CD4-positive, alpha-beta T cell treated with Interleukin-1 beta for 1 hour (primary cell): ENCODE results near the gene RFX7.

Experiments
- DNase-seq, 2 donors: peaks; one replicate each; pipeline ENCODE4 v3.0.0-alpha.2; 2020 to 2022

Gene RFX7

DNA sequence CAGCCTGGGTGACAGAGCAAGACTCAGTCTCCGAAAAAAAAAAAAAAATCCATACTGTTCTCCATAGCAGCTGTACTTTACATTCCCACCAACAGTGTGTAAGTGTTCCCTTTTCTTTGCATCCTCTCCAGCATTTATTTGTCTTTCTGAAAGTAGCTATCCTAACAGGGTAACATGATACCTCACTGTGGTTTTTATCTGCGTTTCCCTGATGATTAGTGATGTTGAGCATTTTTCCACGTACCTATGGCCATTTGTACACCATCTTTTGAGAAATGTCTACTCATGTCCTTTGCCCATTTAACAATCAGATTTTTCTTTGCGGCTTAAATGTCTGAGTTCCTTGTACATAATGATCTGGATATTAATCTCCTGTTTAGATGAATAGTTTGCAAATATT lies 119.3 kb downstream of the RFX7 start:
- DNase-seq, result no peak

DNA sequence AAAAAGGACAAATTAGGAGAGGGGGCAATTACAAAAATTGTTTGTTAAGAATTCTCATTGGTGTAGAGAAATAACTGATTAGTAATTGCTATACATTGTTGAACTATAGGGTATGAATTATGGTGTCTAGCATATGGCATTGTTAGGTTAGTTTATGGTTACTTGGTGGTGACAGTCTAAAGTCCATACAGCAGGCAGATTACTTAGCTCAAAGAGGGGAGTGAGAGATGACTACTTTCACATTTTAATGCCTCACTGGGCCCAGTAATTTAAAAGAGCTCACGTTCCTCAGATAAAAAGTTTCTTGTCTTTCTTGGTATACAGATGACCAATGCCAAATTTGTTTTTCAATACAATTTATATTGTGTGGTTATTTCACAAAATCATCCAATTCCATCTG lies 137.8 kb downstream of the RFX7 start:
- DNase-seq, result no peak

DNA sequence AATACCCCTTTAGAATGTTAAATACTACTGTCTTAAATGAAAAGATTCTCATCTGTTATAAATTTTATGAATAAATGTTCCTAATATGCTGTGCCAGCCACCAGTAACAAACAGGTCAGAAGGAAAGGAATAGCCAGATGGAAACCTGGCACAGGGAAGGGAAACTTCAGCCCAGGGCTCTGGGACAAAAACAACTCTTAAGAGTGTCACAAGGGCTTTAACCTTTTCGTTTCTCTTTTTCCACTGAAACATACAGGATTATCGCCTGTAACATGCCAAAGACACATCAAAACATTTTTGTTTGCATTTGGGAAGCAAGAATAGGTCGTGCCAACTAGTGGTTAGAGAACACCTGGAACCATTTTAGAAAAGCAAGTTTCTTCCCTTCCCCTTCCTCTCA lies 141.2 kb downstream of the RFX7 start:
- no peak for DNase-seq

DNA sequence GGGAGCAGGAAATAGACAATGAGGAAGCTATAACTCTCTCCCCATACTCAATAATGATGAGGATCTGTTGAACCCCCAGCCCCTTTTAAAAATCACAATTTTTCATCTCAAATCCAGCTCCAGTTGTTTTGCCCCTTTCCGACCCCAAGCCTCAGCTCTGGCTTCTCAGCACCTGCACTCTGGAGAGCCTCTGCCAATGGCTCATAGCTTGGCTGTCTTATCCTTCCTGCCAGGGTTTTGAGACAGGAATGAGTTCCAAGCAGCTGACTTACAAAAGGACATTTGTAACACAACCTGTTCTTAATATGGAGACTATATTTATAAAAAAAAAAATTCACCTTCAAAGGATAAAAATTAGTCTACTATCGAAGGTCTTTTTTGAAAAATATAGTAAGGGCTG lies 144.4 kb downstream of the RFX7 start:
- DNase-seq, result no peak

DNA sequence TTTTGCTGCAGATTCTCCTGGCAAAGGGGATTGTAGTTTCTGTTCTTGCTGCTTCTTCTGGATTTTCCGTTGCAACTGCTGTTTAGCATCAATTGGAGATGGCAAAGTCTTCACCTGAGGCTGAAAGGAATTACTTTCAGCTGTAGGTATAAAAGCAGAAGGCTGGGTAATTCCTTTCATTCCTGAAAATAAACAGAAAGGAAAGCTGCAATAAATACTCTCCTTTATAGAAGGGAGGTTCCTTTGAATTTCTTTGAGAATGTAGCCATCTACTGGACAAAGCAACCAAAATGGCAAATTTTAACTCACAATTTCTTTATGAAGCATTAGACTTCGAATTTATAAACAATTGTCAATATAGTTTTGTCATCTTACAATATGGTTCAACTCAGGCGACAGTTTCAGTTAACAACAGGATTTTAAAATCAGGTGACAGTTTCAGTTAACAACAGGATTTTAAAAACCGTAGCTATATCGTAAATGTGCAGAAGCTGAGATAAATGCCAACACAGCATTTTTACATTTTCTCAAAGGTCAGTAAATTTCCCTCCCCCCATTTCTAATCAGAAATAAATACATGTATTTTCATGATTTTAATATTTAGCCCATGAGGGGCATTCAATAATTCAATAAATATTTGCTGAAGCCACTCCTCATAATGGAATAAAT lies 145.3 kb downstream of the RFX7 start:
- DNase-seq, result no peak

DNA sequence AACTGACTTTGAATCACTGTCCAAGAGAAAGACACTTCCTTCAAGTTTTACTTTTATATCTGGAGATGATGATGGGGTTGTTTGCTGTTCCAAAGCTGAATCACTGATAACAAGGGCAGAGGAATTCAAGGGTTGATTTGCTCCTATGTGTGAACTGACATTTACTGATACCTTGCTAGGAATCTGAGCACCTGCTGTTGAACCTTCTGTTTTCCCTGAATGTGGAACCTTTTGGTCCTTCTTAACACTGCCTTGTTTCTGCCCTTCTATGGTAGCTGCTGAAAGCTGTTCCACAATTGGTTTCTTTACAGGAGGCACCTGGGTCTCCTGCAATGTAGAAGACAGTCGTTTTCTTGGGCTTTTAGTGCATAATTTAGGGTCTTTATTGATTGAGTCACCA lies 148.3 kb downstream of the RFX7 start:
- no peak for DNase-seq

DNA sequence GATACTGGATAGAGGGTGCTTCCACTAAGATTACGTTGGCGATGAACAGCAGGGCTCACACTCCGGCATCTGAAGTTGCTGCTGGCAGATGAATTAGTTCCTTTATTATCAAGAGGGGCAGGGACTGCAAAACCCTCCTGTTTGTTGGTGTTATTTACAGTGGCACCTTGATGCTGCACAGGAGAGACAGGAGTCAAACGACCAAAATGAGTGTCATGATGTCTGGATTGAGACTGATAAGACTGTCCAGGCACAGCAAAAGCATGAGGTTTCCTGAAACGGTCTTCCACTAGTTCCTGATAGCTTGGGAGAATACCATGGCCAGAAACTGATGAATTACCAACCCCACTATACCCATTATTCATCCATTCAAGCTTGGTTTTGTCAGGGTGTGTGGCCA lies 149.5 kb downstream of the RFX7 start:
- DNase-seq, result no peak

DNA sequence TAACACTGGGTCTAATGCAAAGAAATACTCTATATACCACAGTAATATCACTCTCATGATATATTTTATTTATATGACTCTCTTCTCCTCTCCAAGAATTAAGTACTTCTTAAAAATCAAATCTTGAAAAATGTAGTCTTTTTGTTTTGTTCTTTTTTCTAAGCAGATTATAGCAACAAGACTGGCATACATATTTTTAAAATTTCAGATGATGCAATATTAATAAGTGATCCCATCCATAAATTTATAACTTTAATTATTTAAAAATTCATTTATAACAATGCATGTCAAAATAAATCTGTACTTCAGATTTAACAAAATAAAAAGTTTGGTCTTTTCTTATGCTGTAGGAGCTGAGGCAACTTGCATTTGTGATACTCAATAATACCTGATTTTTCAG lies 155.3 kb downstream of the RFX7 start:
- no peak for DNase-seq

DNA sequence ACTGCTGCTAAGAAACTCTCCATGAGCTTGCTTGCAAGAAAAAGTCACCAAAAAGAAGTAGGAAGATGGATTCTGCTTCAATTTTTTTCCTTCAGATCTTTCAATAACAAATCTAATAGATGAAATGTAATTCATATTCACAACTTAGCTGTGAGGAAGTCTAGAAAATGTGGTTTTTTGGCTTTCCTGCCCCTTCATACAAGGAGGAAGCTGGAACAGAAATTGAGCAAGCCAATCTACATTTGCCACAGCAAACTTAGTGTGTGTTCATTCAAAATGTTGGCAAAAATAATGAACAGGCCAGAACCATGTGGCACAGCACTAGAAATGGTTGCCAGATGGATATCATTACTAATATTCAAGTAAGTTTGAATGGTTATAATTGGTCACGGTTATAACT lies 157.1 kb downstream of the RFX7 start:
- no peak for DNase-seq

DNA sequence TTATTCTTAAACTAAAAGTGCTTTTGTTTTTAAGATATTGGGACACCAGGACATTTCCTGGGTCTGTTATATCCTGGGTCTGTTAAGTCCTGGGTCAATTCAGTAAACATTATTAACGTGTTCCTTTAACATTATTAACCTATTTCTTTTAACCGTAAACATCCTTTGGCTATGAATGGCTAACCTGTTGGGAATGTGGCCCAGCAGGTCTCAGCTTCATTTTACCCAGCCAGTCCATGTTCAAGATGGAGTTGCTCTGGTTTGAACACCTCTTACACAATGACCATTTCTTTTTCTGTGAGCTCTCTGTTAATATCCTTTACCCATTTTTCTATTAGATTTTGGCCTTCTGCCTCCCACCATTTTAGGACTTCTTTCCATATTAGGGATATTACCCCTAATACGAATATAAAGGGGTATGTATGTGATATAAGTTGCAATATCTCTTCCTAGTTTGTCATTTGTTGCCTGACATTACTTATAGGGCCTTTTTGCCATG lies 161.4 kb downstream of the RFX7 start:
- DNase-seq, result no peak

DNA sequence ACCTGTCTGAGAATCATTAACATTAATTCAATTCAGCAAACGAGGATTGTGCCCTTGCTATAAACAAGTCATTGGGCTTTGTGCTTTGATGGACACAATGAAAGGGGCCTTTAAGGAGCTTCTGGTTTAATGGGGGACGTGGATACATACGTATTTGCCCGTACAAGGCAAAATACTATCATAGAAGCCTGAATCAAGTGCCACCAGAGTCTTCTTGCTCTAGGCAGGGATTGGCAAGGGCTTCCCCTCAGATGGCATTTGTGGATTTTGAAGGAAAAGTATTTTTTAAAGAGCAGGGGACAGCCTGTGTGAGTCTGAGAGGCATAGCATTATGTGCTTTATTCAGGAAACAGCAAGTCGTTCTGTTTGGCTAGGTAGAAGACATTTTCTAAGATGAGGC lies 166.6 kb downstream of the RFX7 start:
- no peak for DNase-seq

DNA sequence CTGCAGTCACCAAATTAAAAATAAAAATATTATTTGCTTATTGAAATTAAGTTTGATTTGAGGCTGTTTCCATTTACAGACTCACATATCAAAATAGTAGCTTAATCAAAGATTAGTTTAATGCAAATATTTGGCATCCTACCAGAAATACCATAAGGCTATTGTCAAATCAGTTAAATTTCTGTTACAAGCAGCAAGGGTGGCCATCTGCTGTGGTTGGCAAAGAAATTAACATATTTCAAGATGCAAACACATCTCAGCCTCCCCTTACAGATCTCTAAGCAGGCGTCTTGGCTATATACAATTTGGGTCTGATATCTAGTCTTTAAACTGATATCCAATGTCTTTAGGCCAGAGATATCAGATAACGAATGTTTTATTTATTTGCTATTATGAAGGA lies 167.0 kb downstream of the RFX7 start:
- no peak for DNase-seq

DNA sequence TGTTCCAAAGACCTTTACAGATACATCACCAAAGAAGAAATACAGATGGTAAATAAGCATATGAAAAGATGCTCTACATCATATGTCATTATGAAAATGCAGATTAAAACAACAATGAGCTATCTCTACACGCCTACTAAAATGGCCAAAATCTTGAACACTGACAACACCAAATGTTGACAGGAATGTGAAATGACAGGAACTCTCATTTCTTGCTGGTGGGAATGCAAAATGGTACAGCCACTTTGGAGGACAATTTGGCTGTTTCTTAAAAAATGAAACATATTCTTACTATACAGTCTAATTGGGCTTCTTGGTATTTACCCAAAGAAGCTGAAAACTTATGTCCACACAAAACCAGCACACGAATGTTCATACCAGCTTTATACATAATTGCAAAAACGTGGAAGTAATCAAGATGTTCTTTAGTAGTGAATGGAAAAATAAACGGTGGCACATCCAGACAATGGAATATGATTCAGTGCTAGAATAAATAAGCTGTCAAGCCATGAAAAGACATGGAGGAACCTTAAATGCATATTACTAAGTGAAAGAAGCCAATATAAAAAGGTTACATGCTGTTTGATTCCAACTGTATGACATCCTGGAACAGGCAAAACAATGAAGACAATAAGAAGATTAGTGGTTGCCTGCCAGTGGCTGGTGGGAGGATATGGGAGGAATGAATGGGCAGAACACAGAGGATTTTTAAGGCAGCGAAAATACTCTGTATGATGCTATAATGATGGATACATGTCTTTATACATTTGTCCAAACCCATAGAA lies 169.0 kb downstream of the RFX7 start:
- no peak for DNase-seq

DNA sequence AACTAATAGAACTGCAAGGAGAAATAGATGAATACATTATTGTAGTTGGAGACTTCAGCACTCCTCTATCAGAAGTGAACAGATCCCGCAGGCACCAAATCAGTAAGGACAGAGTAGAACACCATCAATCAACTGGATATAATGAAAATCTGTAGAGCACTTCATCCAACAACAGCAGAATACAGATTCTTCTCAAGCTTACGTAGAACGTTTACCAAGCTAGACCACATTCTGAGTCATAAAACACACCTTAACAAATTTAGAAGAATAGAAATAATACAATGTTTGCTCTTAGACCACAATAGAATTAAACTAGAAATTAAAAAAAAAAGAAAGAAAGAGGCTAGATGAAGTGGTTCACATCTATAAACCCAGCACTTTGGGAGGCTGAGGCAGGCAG lies 179.5 kb downstream of the RFX7 start:
- DNase-seq, result no peak

DNA sequence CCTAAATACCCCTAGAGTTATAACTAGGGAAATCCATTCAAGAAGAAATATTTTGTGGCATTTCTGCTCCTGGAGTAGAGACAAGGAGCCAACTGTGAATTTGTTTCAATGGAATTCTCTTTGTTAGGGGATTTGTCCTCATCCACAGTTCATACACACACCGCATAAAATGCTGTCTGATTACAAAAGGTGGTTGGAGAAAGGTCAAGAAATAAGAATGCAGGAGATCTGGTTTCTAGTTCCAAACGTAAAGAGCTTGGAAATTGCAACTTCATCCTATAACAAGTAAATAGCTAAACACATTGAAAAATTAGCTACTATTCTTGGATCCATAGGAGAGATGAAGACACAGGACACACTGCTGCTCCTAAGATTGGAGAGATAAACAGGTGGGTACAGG lies 184.0 kb downstream of the RFX7 start:
- no peak for DNase-seq

DNA sequence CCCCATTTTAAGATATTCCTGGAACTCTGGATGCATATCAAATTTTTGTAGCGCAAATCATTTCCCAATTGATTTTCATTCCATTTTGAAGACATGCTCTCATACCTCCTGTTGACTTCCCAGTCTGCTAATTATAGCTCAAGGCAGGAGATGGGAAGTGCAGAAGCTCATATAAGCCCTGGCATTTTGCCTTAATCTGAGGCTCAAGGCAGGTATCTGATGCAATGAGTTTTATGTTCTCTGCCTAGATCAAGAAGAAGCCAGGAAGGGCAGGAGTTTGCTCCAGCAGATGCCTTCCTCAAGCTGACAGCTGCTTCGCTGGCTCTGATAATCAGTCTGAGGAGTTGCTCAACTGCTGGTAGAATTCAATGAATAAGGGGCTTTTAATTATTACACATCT lies 184.7 kb downstream of the RFX7 start:
- DNase-seq, result no peak

DNA sequence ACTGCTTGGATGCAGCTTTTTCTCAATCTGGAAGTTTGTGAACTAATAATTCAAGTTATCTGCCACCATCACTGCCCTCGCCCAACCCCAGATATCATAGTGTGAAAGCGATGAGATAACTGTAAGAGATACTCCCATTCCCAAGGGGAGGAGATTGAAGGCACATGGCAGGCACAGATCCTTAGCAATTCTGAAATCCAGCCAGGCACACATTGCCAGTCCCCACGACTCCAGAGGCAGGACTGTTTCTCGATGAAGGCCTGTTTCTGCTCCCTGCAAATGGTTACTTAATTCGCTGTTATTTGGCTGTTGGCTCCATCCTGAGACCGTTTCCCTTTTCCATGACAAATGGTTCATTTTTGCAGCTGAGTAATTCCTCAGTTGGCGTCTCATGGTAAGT lies 187.1 kb downstream of the RFX7 start:
- DNase-seq, result no peak

DNA sequence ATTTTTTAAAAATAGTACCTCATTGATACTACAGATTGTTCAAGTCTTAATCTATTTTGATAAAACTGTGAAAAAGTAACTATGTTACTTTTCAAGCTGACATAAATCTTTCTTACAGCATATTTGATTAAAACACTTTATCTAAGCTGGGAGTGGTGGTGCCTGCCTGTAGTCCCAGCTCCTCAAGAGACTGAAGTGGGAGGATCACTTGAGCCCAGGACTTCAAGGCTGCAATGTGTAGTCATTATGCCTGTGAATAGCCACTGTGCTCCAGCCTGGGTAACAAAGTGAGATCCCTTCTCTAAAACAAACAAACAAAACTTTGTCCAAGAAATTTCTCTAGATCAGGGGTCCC lies 190.7 kb downstream of the RFX7 start:
- DNase-seq, result no peak

DNA sequence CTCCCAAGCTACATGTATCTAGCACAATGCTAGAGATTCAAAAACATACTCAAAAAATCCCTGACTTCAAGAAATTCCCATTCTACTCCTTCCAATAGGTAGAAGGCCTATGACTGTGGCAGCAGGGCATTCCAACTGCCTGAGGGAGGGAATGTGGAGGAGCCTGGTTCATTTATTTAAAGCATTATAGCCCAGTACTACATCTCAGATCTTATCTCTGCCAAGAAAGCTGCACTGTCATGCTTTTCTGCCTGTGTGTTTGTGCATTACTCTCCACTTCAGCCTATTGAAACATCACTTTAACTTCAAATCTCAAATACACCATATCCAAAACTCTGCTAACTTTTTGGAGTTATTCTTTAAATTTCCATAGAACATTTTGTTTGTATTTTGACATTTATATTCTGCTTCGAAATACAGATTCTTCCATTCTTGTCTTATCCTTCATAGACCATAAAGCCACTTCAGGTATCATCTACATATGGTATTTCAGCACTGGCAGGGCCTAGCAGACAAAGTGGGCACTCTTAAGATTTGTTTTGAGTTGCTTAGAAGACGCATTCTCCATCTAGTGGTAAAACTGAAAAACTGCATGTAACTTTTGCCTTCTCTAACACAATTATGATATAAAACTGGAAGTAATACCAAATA lies 191.2 kb downstream of the RFX7 start:
- peak in 1 of 2 donors; percentile 44 for DNase-seq

DNA sequence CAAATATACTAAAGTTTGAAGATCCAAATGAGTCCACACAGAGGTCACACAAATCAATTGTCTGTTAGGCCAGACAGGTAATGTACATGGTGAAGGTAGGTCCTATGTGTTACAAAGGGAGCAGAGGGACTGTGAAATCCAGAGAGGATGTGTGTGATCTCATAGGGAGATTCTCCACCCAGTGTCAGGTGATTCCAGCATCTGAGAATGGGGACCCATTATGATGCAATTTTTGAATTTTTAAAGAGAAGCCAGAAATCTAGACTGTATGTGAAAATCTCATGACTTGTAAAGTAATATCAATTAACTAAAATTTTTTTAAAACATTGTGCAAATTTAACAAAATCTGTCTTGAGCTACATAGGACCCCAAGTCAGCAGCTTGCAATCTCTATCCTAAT lies 192.0 kb downstream of the RFX7 start:
- DNase-seq, result no peak

DNA sequence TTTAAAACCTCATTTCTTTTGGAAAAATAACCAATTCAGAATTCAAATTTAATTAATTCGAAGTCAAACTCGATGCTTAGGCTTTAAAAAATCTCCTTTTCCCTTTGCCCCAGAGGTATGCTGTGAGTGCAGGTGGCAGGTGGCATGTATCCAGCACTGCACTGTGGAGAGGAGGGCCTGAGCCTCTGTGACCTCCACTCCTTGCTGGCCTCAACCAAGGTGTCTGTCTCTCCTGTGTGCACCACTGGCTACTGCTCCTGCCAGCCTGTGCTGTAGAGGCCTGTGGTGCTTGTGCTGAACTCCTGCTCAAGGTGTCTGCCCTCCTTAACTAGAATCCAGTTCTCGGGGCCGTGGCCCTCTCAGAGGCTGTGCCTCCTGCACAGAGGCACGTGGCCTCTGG lies 194.1 kb downstream of the RFX7 start:
- no peak for DNase-seq

DNA sequence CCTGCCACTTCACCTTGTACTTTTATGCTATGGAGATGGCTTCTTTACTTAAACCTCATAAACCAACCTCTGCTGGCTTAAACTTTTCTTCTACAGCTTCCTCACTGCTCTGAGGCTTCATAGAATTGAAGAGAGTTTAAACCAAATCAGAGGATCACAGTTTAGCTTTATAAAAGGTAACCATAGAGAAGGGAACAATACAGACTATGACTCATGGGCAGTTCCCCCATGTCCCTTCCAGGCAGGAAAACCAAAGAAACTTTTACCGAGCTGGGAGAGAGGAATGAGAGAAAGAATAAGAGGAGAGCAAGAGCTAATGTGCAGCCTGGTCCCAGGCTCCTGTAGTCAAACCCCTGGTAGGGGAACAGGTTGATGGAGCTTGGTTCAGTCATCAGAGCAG lies 196.3 kb downstream of the RFX7 start:
- DNase-seq, result no peak

DNA sequence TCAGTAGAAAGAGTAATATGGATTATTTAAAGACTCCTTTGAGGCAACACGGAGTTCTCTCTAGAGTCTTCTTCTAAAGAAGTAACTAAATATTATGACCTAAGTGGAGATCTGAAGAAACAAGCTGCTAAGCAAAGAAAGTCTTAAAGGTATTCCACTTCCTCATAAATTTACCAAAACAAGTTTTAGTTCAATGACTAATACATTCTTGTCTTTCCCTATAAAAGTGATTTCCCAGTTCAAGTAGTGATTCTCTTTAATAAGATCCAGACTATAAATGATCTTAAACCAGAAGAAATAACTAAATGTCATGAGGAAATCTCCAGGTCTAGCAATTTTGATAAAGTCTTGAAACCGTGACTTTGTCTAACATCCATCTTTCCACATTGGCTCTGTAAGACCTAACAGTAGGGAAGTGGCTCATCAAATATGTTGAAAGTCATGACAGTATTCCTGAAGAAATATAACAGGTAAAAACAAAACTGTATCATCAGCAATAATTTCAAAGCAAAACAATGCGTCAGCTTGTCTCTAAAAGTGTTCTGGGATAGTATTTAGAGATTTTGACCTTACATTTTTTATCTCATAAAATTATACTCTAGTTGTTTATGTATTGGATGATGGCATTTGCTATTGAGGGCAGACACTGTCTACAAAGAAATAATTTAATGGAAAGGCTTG lies 198.5 kb downstream of the RFX7 start:
- DNase-seq, result no peak
